ENCODE results near the gene RTP1.

DNA sequence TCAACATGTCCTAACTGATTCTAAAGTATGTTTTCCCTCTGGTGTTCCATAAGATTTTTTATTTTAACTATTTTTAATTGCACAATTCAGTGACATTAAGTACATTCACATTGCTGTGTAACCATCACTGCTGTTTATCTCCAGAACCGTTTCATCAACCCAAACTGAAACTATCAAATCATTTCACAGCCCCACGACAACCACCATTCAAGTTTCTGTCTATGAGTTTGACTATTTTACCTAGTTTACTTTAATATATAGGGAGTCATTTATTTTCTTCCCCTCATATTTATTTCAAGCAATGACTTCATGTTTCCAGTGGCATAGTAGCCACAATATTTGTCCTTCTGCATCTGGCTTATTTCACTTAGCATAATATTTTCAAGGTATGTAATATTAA lies 8.4 kb downstream of the RTP1 start:
- TF ChIP-seq, protein P1, sequence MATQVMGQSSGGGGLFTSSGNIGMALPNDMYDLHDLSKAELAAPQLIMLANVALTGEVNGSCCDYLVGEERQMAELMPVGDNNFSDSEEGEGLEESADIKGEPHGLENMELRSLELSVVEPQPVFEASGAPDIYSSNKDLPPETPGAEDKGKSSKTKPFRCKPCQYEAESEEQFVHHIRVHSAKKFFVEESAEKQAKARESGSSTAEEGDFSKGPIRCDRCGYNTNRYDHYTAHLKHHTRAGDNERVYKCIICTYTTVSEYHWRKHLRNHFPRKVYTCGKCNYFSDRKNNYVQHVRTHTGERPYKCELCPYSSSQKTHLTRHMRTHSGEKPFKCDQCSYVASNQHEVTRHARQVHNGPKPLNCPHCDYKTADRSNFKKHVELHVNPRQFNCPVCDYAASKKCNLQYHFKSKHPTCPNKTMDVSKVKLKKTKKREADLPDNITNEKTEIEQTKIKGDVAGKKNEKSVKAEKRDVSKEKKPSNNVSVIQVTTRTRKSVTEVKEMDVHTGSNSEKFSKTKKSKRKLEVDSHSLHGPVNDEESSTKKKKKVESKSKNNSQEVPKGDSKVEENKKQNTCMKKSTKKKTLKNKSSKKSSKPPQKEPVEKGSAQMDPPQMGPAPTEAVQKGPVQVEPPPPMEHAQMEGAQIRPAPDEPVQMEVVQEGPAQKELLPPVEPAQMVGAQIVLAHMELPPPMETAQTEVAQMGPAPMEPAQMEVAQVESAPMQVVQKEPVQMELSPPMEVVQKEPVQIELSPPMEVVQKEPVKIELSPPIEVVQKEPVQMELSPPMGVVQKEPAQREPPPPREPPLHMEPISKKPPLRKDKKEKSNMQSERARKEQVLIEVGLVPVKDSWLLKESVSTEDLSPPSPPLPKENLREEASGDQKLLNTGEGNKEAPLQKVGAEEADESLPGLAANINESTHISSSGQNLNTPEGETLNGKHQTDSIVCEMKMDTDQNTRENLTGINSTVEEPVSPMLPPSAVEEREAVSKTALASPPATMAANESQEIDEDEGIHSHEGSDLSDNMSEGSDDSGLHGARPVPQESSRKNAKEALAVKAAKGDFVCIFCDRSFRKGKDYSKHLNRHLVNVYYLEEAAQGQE (IDR thresholded peaks at IDR 0.05; ENCODE audit: insufficient read depth in 1 of 2, low read depth in 2 of 2, low read length in 2 of 2) = no peak
- TF ChIP-seq POLR2AphosphoS5 (IDR thresholded peaks at IDR 0.05; ENCODE audit: low read depth, low read length) = no peak
- no peak for TF ChIP-seq TAF1 (IDR thresholded peaks at IDR 0.05; ENCODE audit: borderline replicate concordance, insufficient read depth, low read length)
- TF ChIP-seq SIN3A (IDR thresholded peaks at IDR 0.05; ENCODE audit: borderline replicate concordance, insufficient read depth, low read length) = no peak
- no peak for TF ChIP-seq FOXP2 (optimal IDR thresholded peaks at IDR 0.05; ENCODE audit: borderline replicate concordance, extremely low read depth, extremely low read length, insufficient read depth)

All from PFSK-1 (cell line).